Measurements from ENCODE around the gene ADSS1.

DNA sequence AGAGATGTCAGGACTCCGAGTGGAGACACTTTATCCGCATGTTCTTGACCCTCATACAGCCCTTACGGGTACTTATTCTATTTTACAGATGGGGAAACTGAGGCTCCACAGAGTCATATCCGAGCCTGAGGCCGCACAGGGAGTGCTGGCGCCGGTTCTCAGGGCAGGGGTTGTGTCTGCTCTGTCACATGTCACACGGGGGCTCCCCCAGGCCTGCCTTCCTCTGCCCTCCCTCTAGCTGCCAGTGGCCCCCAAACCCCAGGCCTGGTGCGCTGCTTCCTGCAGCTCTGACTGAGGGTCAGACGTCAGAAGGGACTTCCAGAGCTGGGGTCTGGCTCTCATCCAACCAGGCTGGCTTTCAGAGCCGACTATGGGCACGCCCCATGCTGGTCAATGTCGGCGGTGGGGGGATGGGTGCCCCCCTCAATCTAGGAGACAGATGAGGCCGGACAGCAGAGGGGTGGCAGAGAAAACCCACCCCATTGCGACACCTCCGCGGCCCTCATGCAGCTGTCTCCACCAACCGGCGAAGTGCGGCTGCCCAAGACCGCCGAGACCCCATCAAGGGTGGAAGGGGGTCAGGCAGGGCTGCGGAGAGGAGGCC lies 35.4 kb upstream of the ADSS1 start:
- TF ChIP-seq, protein P1, sequence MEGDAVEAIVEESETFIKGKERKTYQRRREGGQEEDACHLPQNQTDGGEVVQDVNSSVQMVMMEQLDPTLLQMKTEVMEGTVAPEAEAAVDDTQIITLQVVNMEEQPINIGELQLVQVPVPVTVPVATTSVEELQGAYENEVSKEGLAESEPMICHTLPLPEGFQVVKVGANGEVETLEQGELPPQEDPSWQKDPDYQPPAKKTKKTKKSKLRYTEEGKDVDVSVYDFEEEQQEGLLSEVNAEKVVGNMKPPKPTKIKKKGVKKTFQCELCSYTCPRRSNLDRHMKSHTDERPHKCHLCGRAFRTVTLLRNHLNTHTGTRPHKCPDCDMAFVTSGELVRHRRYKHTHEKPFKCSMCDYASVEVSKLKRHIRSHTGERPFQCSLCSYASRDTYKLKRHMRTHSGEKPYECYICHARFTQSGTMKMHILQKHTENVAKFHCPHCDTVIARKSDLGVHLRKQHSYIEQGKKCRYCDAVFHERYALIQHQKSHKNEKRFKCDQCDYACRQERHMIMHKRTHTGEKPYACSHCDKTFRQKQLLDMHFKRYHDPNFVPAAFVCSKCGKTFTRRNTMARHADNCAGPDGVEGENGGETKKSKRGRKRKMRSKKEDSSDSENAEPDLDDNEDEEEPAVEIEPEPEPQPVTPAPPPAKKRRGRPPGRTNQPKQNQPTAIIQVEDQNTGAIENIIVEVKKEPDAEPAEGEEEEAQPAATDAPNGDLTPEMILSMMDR (conservative IDR thresholded peaks at IDR 0.05; ENCODE audit: low read depth, low read length): no peak
- TF ChIP-seq EZH2 (IDR thresholded peaks at IDR 0.05; ENCODE audit: borderline replicate concordance, low read depth, low read length, poor library complexity, severe bottlenecking): no peak
